ENCODE data around the gene IL21R. TPM values are rescaled to one million over a fixed set of nuclear protein-coding genes. Genes with fewer than 3 reads are reported as not detected.

Gene IL21R
- total and polyA plus RNA-seq, 10 of the 15 experiments (the other 5 are each of a cell fraction or from before 2014, with no cell fraction given): 5.3 to 138 (median 82.5) TPM

DNA sequence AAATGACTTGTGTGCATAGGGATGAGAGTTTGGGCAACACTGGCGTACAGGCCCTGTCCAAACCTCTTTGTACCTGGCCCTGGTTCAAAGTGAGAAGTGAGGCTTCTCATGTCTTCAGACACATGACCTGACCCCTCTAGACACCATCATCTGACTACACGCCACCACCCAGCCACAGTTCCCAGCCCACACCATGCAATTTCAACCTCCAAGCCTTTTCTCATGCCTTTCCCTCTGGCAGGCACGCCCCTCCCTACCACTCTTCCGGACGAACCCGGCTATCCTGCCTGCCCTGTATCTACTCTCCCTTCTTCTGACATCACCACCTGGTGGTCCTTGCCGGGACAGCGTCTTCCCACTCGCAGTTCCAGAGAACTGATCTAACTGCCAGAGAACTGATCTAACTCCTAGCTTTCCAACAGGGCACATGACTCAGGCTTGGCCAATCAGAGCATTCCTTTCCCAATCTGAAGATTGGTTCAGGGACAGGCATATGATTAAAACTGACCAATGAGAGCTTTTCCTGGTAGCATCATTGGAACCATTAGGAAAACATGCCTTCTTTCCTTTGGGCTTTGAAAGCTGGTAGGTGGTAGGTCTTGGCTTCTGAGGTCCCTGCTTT lies 27.1 kb upstream of the IL21R start (continued):
- TF ChIP-seq, protein P1, sequence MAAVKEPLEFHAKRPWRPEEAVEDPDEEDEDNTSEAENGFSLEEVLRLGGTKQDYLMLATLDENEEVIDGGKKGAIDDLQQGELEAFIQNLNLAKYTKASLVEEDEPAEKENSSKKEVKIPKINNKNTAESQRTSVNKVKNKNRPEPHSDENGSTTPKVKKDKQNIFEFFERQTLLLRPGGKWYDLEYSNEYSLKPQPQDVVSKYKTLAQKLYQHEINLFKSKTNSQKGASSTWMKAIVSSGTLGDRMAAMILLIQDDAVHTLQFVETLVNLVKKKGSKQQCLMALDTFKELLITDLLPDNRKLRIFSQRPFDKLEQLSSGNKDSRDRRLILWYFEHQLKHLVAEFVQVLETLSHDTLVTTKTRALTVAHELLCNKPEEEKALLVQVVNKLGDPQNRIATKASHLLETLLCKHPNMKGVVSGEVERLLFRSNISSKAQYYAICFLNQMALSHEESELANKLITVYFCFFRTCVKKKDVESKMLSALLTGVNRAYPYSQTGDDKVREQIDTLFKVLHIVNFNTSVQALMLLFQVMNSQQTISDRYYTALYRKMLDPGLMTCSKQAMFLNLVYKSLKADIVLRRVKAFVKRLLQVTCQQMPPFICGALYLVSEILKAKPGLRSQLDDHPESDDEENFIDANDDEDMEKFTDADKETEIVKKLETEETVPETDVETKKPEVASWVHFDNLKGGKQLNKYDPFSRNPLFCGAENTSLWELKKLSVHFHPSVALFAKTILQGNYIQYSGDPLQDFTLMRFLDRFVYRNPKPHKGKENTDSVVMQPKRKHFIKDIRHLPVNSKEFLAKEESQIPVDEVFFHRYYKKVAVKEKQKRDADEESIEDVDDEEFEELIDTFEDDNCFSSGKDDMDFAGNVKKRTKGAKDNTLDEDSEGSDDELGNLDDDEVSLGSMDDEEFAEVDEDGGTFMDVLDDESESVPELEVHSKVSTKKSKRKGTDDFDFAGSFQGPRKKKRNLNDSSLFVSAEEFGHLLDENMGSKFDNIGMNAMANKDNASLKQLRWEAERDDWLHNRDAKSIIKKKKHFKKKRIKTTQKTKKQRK (IDR thresholded peaks at IDR 0.05; ENCODE audit: low read depth, low read length): no peak
- no peak for TF ChIP-seq ZNF217 (IDR thresholded peaks at IDR 0.05)
- no peak for TF ChIP-seq SUZ12 (IDR thresholded peaks at IDR 0.05; ENCODE audit: unreplicated experiment)
- no peak for TF ChIP-seq CHD4 (IDR thresholded peaks at IDR 0.05)
- TF ChIP-seq, protein P2, sequence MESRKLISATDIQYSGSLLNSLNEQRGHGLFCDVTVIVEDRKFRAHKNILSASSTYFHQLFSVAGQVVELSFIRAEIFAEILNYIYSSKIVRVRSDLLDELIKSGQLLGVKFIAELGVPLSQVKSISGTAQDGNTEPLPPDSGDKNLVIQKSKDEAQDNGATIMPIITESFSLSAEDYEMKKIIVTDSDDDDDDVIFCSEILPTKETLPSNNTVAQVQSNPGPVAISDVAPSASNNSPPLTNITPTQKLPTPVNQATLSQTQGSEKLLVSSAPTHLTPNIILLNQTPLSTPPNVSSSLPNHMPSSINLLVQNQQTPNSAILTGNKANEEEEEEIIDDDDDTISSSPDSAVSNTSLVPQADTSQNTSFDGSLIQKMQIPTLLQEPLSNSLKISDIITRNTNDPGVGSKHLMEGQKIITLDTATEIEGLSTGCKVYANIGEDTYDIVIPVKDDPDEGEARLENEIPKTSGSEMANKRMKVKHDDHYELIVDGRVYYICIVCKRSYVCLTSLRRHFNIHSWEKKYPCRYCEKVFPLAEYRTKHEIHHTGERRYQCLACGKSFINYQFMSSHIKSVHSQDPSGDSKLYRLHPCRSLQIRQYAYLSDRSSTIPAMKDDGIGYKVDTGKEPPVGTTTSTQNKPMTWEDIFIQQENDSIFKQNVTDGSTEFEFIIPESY (IDR thresholded peaks at IDR 0.05): no peak
- TF ChIP-seq, protein P3, sequence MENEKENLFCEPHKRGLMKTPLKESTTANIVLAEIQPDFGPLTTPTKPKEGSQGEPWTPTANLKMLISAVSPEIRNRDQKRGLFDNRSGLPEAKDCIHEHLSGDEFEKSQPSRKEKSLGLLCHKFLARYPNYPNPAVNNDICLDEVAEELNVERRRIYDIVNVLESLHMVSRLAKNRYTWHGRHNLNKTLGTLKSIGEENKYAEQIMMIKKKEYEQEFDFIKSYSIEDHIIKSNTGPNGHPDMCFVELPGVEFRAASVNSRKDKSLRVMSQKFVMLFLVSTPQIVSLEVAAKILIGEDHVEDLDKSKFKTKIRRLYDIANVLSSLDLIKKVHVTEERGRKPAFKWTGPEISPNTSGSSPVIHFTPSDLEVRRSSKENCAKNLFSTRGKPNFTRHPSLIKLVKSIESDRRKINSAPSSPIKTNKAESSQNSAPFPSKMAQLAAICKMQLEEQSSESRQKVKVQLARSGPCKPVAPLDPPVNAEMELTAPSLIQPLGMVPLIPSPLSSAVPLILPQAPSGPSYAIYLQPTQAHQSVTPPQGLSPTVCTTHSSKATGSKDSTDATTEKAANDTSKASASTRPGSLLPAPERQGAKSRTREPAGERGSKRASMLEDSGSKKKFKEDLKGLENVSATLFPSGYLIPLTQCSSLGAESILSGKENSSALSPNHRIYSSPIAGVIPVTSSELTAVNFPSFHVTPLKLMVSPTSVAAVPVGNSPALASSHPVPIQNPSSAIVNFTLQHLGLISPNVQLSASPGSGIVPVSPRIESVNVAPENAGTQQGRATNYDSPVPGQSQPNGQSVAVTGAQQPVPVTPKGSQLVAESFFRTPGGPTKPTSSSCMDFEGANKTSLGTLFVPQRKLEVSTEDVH (IDR thresholded peaks at IDR 0.05; ENCODE audit: low read depth, partially characterized antibody): no peak
- peak; percentile 63 for TF ChIP-seq NR2F1 (conservative IDR thresholded peaks at IDR 0.05)
- TF ChIP-seq KLF5 (IDR thresholded peaks at IDR 0.05; ENCODE audit: partially characterized antibody): peak; percentile 55
- no peak for TF ChIP-seq CBX3 (IDR thresholded peaks at IDR 0.05; ENCODE audit: borderline replicate concordance, low read depth)
- peak; percentile 29; the same call in 1 of the 2 replicates for TF ChIP-seq PAX5 (IDR thresholded peaks at IDR 0.05; ENCODE audit: borderline replicate concordance, low read depth, low read length)
- TF ChIP-seq MAX (IDR thresholded peaks at IDR 0.05; ENCODE audit: low read depth, low read length): peak; percentile 13; the same call in 1 of the 2 replicates
- TF ChIP-seq CBX5 (IDR thresholded peaks at IDR 0.05; ENCODE audit: low read depth): 0 out of 2 replicates have a peak, but pooled peaks have one; percentile 54
- no peak for TF ChIP-seq MYB (IDR thresholded peaks at IDR 0.05; ENCODE audit: borderline replicate concordance, low read depth, low read length)
- no peak for TF ChIP-seq NR2C2 (IDR thresholded peaks at IDR 0.05; ENCODE audit: borderline replicate concordance, control insufficient read depth, insufficient read length, low read depth)
- TF ChIP-seq TCF12 (IDR thresholded peaks at IDR 0.05; ENCODE audit: low read depth, low read length): no peak
- no peak for TF ChIP-seq ZBED1 (IDR thresholded peaks at IDR 0.05; ENCODE audit: borderline replicate concordance)
- TF ChIP-seq E4F1 (IDR thresholded peaks at IDR 0.05; ENCODE audit: borderline replicate concordance, partially characterized antibody): no peak
- no peak; the same call in 1 of the 2 replicates for TF ChIP-seq SIN3A (IDR thresholded peaks at IDR 0.05; ENCODE audit: low read depth, low read length)
